ENCODE measurements around the gene USP25. TPM values are rescaled to one million over a fixed set of nuclear protein-coding genes. Genes with fewer than 3 reads are reported as not detected.

USP25 gene
- total RNA-seq, 1 experiment from 2014 or later, result 22.1 TPM

- no peaks in the 10 kb centered on the region for H3K4me1 Mint-ChIP-seq (ENCODE audit: low read depth, unreplicated experiment)
- no TSS peak for BruUV-seq (replicated peaks)
These were observed 199.1 kb downstream of the USP25 start for GRCh38 chr21:15928686-15929425.

GRCh38 chr21:15929536-15929935, 199.8 kb downstream of the USP25 start:
- Mint-ChIP-seq H3K36me3 (ENCODE audit: insufficient read depth, unreplicated experiment) (no peaks in the 10 kb centered on the region), H3K4me3 (ENCODE audit: low read depth, unreplicated experiment) (no peak overlapping the region), H3K4me1 (ENCODE audit: low read depth, unreplicated experiment) (no peaks in the 10 kb centered on the region), H3K27me3 (ENCODE audit: unreplicated experiment) (no peaks in the 10 kb centered on the region), H3K9me3 (ENCODE audit: low read depth, unreplicated experiment) (no peaks in the 10 kb centered on the region), H3K27ac (ENCODE audit: unreplicated experiment) (no peak overlapping the region)
- intact Hi-C loops (cut with micrococcal nuclease; ENCODE audit: unreplicated experiment), result no loop called here
- no TSS peak for BruUV-seq (replicated peaks)
- CTCF ChIA-PET, result no interaction called here
- DNase-seq, result no peak
- TF ChIP-seq CTCF (IDR thresholded peaks at IDR 0.05; ENCODE audit: unreplicated experiment), result no peak

More at GRCh38 chr21:15928686-15929425, 199.1 kb downstream of the USP25 start:
- Mint-ChIP-seq H3K9me3 (ENCODE audit: low read depth, unreplicated experiment) (no peaks in the 10 kb centered on the region), H3K4me3 (ENCODE audit: low read depth, unreplicated experiment) (no peak overlapping the region), H3K36me3 (ENCODE audit: insufficient read depth, unreplicated experiment) (no peaks in the 10 kb centered on the region), H3K27ac (ENCODE audit: unreplicated experiment) (no peak overlapping the region), H3K27me3 (ENCODE audit: unreplicated experiment) (no peaks in the 10 kb centered on the region)
- no peak for DNase-seq
- intact Hi-C loops (cut with micrococcal nuclease; ENCODE audit: unreplicated experiment), result no loop called here
- CTCF ChIA-PET, result no interaction called here
- no peak for TF ChIP-seq CTCF (IDR thresholded peaks at IDR 0.05; ENCODE audit: unreplicated experiment)
